Testis (tissue), 3 donors: ENCODE measurements around the gene ACBD6. TPM values are rescaled to one million over a fixed set of nuclear protein-coding genes. Genes with fewer than 3 reads are reported as not detected.

Experiments used
- DNase-seq: peaks from one replicate; pipeline ENCODE4 v3.0.0-alpha.2; 2019
- H3K27ac ChIP-seq, 2 donors: fragments of 200-600 bp; sonication (generic); one replicate each; pipeline ENCODE4 v1.5.1; 2019
- H3K27me3 ChIP-seq: fragments of 200-600 bp; sonication (generic); one replicate; pipeline ENCODE4 v1.5.1; 2019
- H3K36me3 ChIP-seq: fragments of 200-600 bp; sonication (generic); one replicate; pipeline ENCODE4 v1.5.1; 2017; ENCODE audit warnings: low read depth; ENCODE audit errors: missing control alignments
- H3K4me1 ChIP-seq: fragments of 200-600 bp; sonication (generic); one replicate; pipeline ENCODE4 v1.5.1; 2019
- H3K4me3 ChIP-seq, 2 donors: fragments of 200-600 bp; sonication (generic); one replicate each; pipeline ENCODE4 v1.5.1; 2017 to 2019
- H3K9me3 ChIP-seq: fragments of 200-600 bp; sonication (generic); one replicate; pipeline ENCODE4 v1.5.1; 2017
- POLR2A ChIP-seq: fragments of 450-650 bp; IDR thresholded peaks from one replicate; pipeline ENCODE4 v1.6.1; 2017; ENCODE audit warnings: antibody characterized with exemption, mild to moderate bottlenecking, moderate library complexity
- WGBS, 2 donors: methylation state at CpG; one replicate each; pipeline ENCODE4 v1.1.5; 2018; 5-methylcytosine and 5-hydroxymethylcytosine counted together
- intact Hi-C: fragments of 100-400 bp; cut with DNase I; formaldehyde crosslinking; loops from one replicate; pipeline ENCODE4 v1.15.1; 2023; ENCODE audit warnings: low total_unique reads
- polyA plus RNA-seq: library from polyadenylated mRNA; stranded (reverse); fragments of 350-450 nt; fragmentation: Illumina TruSeq; extraction: RNeasy Lipid Tissue Mini Kit (QIAGEN cat#74804); gene quantifications from one replicate; pipeline ENCODE4 v1.2.3, GENCODE V29; 2014; ENCODE audit warnings: low read depth, low replicate concordance; ENCODE audit not compliant: insufficient read depth
- total RNA-seq, 2 donors: library from RNA; depleted of rRNA; stranded (reverse); fragments of >200 nt; gene quantifications; one replicate each; pipeline ENCODE4 v1.2.3, GENCODE V29; 2016
- TF ChIP-seq, protein P1 (sequence below), 3 experiments: fragments of 450-650 bp in 2 of 3; fragments of 200-600 bp in 1 of 3; sonication (generic) in 1 of 3; IDR thresholded peaks; one replicate each; pipeline ENCODE4 v1.5.1; 2016 to 2019; ENCODE audit warnings: antibody characterized with exemption in 3 of 3, mild to moderate bottlenecking in 2 of 3, moderate library complexity in 1 of 3

The ACBD6 gene
- total and polyA plus RNA-seq, 3 donors from 2014 or later: 61.9 to 102 (median 97.2) TPM

DNA sequence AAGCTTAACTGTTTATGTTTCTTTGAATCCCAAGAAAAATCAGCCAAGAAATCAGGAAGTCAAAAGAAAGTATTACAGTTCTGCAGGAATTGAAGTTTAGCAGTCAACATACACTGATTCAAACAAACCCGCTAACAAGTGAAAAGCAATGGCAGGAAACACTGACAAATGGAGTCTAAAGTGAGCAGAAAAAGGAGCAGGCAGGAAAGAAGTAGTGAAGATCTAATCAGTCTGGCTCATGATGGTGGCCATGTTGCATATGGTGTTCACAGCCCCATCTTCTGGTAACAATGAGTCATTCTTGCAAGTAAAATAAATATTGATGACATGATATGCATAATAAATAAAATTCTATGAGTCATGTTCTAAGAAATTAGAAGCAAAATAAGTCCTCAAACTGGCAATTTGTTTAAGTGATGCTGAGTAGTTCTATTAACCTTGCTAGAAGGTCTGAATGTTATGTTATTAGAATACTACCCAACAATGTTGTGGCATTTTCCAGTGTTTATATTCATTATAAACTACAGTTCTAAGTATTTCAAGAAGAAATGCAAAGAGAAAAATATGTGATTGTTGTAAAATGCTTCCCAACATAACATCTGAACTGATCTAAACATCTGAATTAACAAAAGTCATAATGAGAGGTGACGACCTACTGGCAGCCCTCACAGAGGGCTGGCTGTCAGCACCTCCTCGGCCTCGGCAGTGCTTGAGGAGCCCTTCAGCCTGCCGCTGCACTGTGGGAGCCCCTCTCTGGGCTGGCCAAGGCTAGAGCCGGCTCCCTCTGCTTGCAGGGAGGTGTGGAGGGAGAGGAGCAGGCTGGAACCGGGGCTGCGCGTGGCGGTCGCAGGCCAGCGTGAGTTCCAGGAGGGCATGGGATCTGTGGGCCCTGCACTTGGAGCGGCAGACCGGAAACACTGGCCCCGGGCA is 5.7 kb upstream of the ACBD6 start:
- H3K9me3 ChIP-seq: no peaks in the 10 kb centered on the region
- H3K4me3 ChIP-seq: peak overlapping the region; percentile 9 to 42
- no peak for DNase-seq
- no peaks in the 10 kb centered on the region for H3K27me3 ChIP-seq
- H3K27ac ChIP-seq: no peak overlapping the region
- H3K36me3 ChIP-seq: no peaks in the 10 kb centered on the region
- intact Hi-C loops: no loop called here
- peaks cover 14% of the 10 kb centered on the region for H3K4me1 ChIP-seq
- no peak for TF ChIP-seq POLR2A
- TF ChIP-seq, protein P1, sequence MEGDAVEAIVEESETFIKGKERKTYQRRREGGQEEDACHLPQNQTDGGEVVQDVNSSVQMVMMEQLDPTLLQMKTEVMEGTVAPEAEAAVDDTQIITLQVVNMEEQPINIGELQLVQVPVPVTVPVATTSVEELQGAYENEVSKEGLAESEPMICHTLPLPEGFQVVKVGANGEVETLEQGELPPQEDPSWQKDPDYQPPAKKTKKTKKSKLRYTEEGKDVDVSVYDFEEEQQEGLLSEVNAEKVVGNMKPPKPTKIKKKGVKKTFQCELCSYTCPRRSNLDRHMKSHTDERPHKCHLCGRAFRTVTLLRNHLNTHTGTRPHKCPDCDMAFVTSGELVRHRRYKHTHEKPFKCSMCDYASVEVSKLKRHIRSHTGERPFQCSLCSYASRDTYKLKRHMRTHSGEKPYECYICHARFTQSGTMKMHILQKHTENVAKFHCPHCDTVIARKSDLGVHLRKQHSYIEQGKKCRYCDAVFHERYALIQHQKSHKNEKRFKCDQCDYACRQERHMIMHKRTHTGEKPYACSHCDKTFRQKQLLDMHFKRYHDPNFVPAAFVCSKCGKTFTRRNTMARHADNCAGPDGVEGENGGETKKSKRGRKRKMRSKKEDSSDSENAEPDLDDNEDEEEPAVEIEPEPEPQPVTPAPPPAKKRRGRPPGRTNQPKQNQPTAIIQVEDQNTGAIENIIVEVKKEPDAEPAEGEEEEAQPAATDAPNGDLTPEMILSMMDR (IDR thresholded peaks at IDR 0.05): no peak
- WGBS, 2 donors: 54 to 86% methylated on average over 5 to 15 of the region's 15 CpGs

DNA sequence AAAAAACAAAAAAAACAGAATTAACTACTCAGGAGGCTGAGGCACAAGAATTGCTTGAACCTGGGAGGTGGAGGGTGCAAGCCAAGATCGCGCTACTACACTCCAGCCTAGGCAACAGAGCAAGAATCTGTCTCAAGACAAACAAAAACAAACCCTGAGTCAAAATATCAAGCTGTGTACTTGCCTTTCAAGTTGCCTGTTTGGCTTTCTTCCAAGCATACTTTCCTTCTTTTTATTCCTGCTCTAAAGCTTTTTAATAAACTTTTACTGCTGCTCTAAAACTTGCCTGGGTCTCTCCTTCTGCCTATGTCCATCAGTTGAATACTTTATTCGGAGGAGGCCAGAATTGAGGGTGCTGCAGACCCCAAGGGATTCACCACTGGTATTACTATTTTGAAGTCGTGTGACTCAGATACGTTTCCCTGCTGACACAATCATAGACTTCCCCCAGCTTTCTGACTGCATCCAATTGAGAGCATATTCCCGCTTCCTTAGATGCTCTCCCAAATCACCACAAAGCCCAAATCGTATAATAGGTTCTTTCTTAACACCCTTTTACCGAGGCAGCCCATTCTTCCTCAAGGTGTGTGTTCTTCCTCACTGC is 3.5 kb upstream of the ACBD6 start:
- no peak for DNase-seq
- Histone ChIP-seq H3K27ac (peak overlapping the region in 1 of 2 donors; percentile 41), H3K4me1 (peaks cover 19% of the 10 kb centered on the region), H3K36me3 (no peaks in the 10 kb centered on the region), H3K9me3 (no peaks in the 10 kb centered on the region), H3K27me3 (no peaks in the 10 kb centered on the region), H3K4me3 (no peak overlapping the region)
- intact Hi-C loops: no loop called here
- TF ChIP-seq POLR2A: no peak
- TF ChIP-seq, protein P1 (IDR thresholded peaks at IDR 0.05): no peak
- WGBS, 2 donors: 64 to 68% methylated on average over 8 of the region's 8 CpGs

DNA sequence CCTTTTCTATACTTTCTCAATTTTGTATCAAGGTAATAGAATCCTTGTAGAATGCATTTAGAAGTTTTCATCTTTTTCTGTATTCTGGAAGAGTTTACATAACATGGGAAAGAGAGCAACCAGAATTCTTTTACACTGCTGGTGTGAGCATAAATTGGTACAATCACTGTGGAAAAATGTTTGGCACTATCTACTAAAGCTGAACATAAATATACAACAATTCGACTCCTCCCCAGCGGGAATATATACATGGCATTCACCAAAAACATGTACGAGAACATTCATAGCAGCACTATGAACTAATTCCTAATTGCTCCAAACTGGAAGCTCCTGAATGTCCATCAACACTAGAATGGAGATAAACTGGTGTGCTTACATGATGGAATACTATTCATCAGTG is 1.8 kb upstream of the ACBD6 start:
- intact Hi-C loops: no loop called here
- 94 to 96% methylated on average over 3 of the region's 3 CpGs for WGBS, 2 donors
- Histone ChIP-seq H3K27me3 (no peaks in the 10 kb centered on the region), H3K4me3 (no peak overlapping the region), H3K36me3 (no peaks in the 10 kb centered on the region), H3K9me3 (no peaks in the 10 kb centered on the region), H3K27ac (no peak overlapping the region), H3K4me1 (peaks cover 19% of the 10 kb centered on the region)
- no peak for TF ChIP-seq POLR2A
- TF ChIP-seq, protein P1 (IDR thresholded peaks at IDR 0.05): no peak
- no peak for DNase-seq

DNA sequence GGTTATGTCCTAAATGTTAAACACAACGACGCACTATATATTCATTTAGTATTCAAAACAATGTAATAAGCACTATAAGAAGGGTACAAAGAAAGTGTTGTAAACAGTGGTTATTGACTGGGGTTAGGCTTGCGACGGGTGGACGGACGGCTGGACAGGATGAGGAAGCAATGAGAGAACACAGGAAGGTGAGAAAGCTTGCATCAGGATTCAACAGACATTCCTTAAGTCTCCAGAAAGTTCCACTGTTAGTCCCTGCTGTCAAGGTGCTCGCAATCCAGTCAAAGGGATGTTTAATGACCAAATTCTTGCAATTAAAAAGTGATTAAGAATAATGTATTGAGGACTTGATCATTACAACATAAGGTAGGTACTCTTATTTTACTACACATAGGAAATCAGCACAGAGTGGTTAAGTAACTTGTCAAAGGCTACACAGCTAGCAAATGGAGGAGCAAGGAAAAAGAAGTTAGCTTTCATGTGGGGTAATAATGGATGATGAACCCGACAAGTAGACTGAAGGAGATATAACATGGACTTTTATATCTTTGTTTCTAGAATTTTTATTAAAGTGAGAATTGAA is 994 bp upstream of the ACBD6 start:
- Histone ChIP-seq H3K27ac (peak overlapping the region; percentile 95 to 96), H3K9me3 (no peaks in the 10 kb centered on the region), H3K27me3 (no peaks in the 10 kb centered on the region), H3K4me1 (peaks cover 19% of the 10 kb centered on the region), H3K4me3 (peak overlapping the region; percentile 80 to 97), H3K36me3 (no peaks in the 10 kb centered on the region)
- peak; percentile 43 for DNase-seq
- TF ChIP-seq, protein P1 (IDR thresholded peaks at IDR 0.05): no peak
- intact Hi-C loops: no loop called here
- WGBS, 2 donors: 14 to 17% methylated on average over 8 of the region's 8 CpGs
